Activated naive CD8-positive, alpha-beta T cell treated with anti-CD3 and anti-CD28 coated beads, Interleukin-2, amount 50 U/mL, for 24 hours (primary cell): Measurements from ENCODE around the gene LRRC7.
A peak's percentile ranks its signal among the peaks of the same experiment; 100 is the strongest.

Experiments
- ATAC-seq: fragments of 150-1000 bp; cut with Tn5 transposase; one replicate; pipeline ENCODE4 v1.10.0; 2021
- DNase-seq: peaks from one replicate; pipeline ENCODE4 v3.0.0; 2021
- H3K27ac Mint-ChIP-seq: one replicate; pipeline ENCODE4 v1.8.0; 2021; ENCODE audit warnings: mild to moderate bottlenecking, mixed read lengths
- H3K27me3 Mint-ChIP-seq: one replicate; pipeline ENCODE4 v1.8.0; 2021; ENCODE audit warnings: mixed read lengths
- H3K36me3 Mint-ChIP-seq: one replicate; pipeline ENCODE4 v1.8.0; 2021; ENCODE audit warnings: low read depth, mixed read lengths
- H3K4me1 Mint-ChIP-seq: one replicate; pipeline ENCODE4 v1.8.0; 2021; ENCODE audit warnings: mixed read lengths
- H3K4me3 Mint-ChIP-seq: one replicate; pipeline ENCODE4 v1.8.0; 2021; ENCODE audit warnings: mild to moderate bottlenecking, moderate library complexity, mixed read lengths
- H3K9me3 Mint-ChIP-seq: one replicate; pipeline ENCODE4 v1.8.0; 2021; ENCODE audit warnings: mixed read lengths

Gene LRRC7

DNA sequence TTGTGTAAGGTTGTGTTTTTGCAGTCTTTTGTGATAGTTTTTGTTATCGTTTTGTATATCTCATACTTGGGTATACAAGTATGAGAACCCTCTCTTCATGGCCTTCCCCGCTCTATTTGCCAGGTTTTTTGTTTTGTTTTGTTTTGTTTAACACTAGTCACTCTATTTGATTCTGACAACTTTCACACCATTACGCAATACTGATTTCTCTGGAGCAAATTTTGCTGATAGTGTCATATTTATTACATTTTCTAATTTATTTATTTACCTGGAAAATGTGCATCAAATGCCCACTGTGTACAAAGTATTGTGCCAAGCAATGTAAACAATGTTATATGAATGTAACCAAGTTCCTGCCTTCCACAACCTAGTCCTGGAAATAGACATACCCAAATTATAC lies 547.6 kb downstream of the LRRC7 start:
- Mint-ChIP-seq H3K9me3 (no peaks in the 10 kb centered on the region), H3K4me1 (no peaks in the 10 kb centered on the region), H3K4me3 (no peak overlapping the region), H3K36me3 (no peaks in the 10 kb centered on the region), H3K27me3 (peaks cover 8% of the 10 kb centered on the region), H3K27ac (no peak overlapping the region)
- DNase-seq (no peak), ATAC-seq (no peak)

DNA sequence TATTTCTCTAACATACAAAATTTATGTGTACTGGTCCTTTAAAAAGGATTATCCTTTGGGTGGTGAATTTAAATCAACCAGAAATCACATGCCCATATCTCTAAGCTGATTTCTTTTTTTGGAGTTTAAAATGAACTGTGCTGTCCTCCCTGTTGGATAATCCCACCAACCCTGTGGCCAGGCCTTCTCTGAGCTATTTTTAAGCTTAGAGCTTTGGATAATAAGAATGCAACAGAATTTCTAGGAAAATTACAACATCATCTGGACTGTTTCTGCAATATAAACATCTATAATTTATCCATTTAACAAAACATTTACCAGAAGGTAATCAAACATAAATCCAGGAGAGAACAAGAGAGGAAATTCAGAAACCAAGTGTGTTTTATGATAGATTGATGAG lies 549.3 kb downstream of the LRRC7 start:
- H3K9me3 Mint-ChIP-seq = no peaks in the 10 kb centered on the region
- no peaks in the 10 kb centered on the region for H3K36me3 Mint-ChIP-seq
- H3K27ac Mint-ChIP-seq = no peak overlapping the region
- H3K4me3 Mint-ChIP-seq = no peak overlapping the region
- peaks cover 7% of the 10 kb centered on the region for H3K27me3 Mint-ChIP-seq
- H3K4me1 Mint-ChIP-seq = no peaks in the 10 kb centered on the region
- no peak for ATAC-seq
- no peak for DNase-seq

DNA sequence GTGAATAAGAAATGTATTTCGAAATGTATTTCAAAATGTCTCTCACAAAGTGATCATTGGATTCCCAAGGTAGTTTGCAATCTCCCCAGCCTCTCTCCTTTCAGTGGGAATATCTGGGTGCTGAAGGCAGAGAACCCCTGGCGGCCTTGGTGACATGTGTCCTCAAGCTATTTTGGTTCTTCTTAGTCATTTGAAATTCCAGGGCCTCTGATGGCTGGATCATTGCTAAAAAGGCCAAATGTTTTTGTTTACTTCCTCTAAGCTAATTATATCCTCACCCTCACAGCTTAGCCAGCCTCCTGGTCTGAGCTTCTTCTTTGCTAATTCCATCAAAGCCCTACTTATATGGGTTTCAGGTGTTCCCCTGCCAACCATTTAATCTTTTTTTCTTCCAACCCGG lies 566.4 kb downstream of the LRRC7 start:
- Mint-ChIP-seq H3K27ac (no peak overlapping the region), H3K27me3 (no peaks in the 10 kb centered on the region), H3K9me3 (no peaks in the 10 kb centered on the region), H3K36me3 (no peaks in the 10 kb centered on the region), H3K4me1 (no peaks in the 10 kb centered on the region), H3K4me3 (no peak overlapping the region)
- ATAC-seq = no peak
- DNase-seq = no peak

DNA sequence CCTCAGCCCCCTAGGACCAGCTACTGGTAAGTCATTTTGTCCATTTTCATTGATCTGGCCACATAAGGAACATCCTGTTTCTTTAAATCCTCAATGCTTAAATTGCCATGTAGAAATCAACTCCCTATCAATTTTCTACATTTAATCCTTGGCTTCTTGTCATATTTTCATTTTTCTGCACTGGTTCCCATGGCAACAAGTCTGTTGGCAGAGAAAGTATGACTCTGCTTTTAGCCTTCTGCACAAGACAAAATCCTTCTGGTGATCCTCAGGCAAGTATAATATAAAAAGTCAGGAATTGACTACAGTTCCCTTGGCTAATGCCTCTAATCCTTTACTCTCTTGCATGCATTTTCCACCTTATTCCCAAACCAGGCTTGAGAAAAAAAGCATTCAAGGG lies 572.6 kb downstream of the LRRC7 start:
- ATAC-seq (no peak), DNase-seq (no peak)
- Mint-ChIP-seq H3K4me3 (no peak overlapping the region), H3K9me3 (no peaks in the 10 kb centered on the region), H3K4me1 (no peaks in the 10 kb centered on the region), H3K36me3 (no peaks in the 10 kb centered on the region), H3K27ac (no peak overlapping the region), H3K27me3 (no peaks in the 10 kb centered on the region)

DNA sequence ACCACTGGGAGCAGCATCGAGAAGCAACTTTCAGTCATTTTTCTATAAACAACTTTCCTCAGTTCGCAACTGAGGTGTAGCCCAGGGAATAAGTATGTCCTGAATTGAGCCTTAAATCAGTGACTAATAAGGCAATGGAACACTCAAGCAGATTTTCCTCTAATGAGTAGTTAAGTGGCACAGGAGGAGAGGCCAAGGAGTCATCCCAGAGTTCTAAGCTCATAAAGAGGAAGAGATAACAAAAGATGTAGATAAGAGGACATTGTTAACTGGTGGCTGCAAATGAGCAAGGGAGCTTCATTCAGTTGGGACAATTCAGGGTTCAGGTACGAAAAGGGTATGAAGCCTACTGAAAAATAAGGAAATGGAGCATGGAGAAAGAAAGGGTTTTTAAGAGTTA lies 573.2 kb downstream of the LRRC7 start:
- Mint-ChIP-seq H3K36me3 (no peaks in the 10 kb centered on the region), H3K9me3 (no peaks in the 10 kb centered on the region), H3K4me3 (no peak overlapping the region), H3K27me3 (no peaks in the 10 kb centered on the region), H3K4me1 (no peaks in the 10 kb centered on the region), H3K27ac (no peak overlapping the region)
- ATAC-seq (no peak), DNase-seq (no peak)

DNA sequence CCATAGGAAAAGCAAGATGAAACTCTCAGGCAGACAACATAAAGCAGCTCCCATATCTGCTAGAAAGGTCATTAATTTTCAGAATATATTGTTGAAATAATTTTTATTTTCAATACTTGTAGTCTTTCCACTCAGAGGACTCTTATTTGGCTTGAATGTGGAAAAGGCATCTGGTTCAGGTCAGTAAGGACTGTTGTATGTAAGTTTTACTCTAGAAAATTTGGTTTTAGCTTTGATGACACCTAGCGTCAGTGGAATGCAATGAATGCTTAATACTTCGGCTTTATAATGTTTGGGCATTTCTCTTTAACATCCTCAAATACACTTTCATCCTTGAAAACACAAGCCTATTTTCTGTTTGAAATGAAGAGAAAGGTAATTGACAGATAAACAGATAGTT lies 574.4 kb downstream of the LRRC7 start:
- Mint-ChIP-seq H3K4me1 (no peaks in the 10 kb centered on the region), H3K4me3 (no peak overlapping the region), H3K36me3 (no peaks in the 10 kb centered on the region), H3K27me3 (no peaks in the 10 kb centered on the region), H3K9me3 (no peaks in the 10 kb centered on the region), H3K27ac (no peak overlapping the region)
- DNase-seq (no peak), ATAC-seq (no peak)

DNA sequence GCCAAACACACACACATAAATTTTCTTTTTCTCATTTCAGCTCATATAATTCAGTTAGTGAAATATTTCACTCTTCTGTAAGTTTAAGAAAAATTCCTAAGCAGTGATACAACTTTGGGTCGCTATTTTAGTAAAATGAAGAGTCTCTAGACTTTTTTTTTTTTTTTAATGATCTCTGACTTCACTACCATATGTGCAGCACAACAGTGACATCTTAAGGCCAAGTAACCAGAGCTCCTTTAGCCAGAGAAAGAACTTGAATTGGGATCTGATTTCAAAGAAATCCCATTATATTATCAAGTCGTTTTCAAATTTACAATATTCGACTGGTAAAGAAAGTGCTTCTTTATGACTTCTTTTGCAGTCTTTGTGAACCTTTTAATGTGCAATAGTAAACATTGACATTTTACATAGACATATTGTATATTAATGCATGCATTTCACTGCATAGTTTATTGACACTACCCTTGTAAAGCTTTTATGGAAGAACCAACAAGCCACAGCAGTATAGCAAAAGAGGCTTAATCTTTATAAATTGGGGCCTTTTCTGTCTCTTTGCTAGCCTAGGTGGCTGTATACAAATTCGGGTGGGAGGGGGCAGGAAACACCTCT lies 575.4 kb downstream of the LRRC7 start:
- ATAC-seq (no peak), DNase-seq (no peak)
- Mint-ChIP-seq H3K36me3 (peaks cover 4% of the 10 kb centered on the region), H3K9me3 (no peaks in the 10 kb centered on the region), H3K4me3 (no peak overlapping the region), H3K4me1 (no peaks in the 10 kb centered on the region), H3K27me3 (no peaks in the 10 kb centered on the region), H3K27ac (no peak overlapping the region)

DNA sequence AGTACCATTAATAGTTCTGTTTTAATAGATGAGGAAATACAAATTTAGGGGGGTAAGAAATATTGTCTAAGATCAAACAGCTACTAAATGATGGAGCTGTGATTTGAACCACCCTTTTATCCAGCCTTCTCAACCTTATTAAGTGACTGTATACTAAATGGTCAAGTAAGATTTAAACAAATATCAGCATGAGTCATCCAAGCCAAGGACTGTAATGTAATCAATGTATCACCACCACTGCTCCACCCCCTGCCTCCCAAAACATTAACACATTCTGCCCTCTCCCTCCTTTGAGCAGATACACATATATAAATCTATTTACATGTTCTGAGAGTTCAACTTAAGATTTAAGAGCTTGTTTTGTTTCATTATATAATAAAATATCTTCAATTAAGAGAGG lies 578.8 kb downstream of the LRRC7 start:
- Mint-ChIP-seq H3K4me1 (no peaks in the 10 kb centered on the region), H3K27me3 (no peaks in the 10 kb centered on the region), H3K27ac (no peak overlapping the region), H3K4me3 (no peak overlapping the region), H3K36me3 (peaks cover 11% of the 10 kb centered on the region), H3K9me3 (no peaks in the 10 kb centered on the region)
- ATAC-seq = no peak
- no peak for DNase-seq

DNA sequence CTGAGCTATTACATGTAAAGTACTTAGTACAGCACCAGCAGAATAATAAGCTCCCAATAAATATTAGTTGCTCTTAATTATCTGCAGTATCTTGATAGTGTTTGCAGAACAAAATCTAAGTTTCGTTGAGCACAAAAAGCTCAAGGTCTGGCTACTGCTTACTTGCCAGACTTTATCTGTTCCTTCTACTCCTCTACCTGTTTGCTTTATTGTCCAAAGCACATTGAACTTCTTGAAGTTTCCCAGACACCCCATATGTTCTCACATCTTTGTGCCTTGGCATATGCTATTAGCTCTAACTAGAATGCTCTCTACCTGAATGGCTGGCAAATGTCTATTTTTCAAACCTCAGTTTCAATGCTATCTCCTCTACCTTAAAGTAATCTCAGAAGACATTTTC lies 582.7 kb downstream of the LRRC7 start:
- no peak for DNase-seq
- H3K36me3 Mint-ChIP-seq = peaks cover 16% of the 10 kb centered on the region
- H3K9me3 Mint-ChIP-seq = no peaks in the 10 kb centered on the region
- no peak for ATAC-seq
- H3K27ac Mint-ChIP-seq = no peak overlapping the region
- no peaks in the 10 kb centered on the region for H3K4me1 Mint-ChIP-seq
- H3K4me3 Mint-ChIP-seq = no peak overlapping the region
- no peaks in the 10 kb centered on the region for H3K27me3 Mint-ChIP-seq

DNA sequence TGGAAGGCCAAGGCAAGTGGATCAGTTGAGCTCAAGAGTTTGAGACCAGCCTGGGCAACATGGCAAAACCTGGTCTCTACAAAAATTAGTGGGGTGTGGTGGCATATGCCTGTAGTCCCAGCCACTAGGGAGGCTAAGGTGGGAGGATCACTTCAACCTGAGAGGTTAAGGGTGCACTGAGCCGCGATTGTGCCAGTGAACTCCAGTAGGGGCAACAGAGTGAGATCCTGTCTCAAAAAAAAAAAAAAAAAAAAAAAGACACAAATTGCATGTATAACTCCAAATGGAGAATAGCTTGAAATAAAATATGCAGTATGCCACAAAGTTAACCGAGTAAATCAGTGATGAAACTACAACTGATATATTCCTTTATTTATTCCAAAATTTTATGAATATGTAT lies 586.0 kb downstream of the LRRC7 start:
- DNase-seq (no peak), ATAC-seq (no peak)
- Mint-ChIP-seq H3K4me3 (no peak overlapping the region), H3K27ac (no peak overlapping the region), H3K36me3 (peaks cover 8% of the 10 kb centered on the region), H3K27me3 (no peaks in the 10 kb centered on the region), H3K4me1 (peaks cover 3% of the 10 kb centered on the region), H3K9me3 (no peaks in the 10 kb centered on the region)

DNA sequence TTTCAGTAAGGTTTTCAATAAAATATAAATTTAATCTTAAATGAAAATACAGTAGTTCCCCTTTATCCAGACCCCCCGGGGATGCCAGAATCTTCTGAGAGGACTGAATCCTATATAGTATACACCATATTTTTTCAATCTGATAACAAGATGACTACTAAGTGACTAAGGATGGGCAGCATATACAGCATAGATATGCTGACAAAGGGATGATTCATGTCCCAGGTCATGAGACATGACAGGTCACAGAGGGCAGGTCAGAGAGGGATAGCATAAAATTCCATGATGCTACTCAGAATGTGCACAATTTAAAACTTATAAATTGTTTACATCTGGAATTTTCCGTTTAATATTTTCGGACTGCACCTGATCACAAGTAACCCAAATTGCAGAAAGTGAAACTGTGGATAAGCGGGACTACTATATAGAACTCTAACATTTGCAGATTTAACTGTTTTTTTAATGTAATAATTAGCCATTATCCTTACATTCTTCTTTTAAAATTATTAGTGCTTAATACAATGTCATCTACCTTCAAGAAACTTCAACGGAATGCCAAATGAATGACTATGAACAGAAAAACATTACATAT lies 588.9 kb downstream of the LRRC7 start:
- peak; percentile 97 for ATAC-seq

DNA sequence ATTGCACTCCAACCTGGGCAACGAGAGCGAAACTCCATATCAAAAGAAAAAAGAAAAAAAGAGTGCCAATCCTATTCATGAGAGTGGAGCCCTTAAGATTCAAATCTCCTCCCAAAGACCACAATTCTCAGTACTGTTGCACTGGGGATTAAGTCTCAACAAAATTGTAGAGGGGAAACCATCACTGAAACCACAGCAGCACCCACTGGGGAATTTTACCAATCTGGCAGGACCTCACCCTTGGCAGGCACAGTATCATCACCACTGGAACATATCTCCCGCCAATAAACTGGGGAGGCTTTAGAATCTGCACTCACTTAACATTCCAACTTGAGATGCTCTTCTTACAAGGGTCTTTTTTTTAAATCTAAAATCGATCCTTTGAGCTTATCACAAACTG lies 596.6 kb downstream of the LRRC7 start:
- Mint-ChIP-seq H3K4me1 (peaks cover under 1% of the 10 kb centered on the region), H3K27ac (no peak overlapping the region), H3K27me3 (no peaks in the 10 kb centered on the region), H3K9me3 (no peaks in the 10 kb centered on the region), H3K36me3 (peaks cover 23% of the 10 kb centered on the region), H3K4me3 (no peak overlapping the region)
- DNase-seq = no peak
- ATAC-seq = no peak

More for the DNA sequence above, 588.9 kb downstream of the LRRC7 start:
- DNase-seq = no peak
- peaks cover 12% of the 10 kb centered on the region for H3K36me3 Mint-ChIP-seq
- no peaks in the 10 kb centered on the region for H3K27me3 Mint-ChIP-seq
- no peaks in the 10 kb centered on the region for H3K9me3 Mint-ChIP-seq
- no peak overlapping the region for H3K4me3 Mint-ChIP-seq
- H3K27ac Mint-ChIP-seq = no peak overlapping the region
- peaks cover 3% of the 10 kb centered on the region for H3K4me1 Mint-ChIP-seq

DNA sequence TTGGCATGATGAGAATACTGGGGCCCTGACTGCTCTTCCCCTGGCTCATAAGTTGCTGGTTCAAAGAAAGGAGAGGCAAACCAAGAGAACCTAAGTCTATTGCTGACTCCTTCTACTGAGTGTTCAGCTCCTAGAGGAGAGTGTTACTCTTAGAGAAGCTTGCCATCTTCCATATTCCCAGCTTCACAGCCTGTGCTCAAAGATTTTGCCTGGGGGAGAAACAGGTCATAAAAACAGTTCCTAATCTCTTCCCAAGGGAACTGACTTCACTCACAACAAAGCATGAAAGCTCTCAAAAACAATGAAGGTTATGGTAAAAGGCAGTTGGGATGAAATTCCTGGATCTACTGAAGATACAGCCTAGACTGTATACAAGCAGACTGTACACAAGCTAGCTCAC lies 600.6 kb downstream of the LRRC7 start:
- H3K4me3 Mint-ChIP-seq = no peak overlapping the region
- no peaks in the 10 kb centered on the region for H3K9me3 Mint-ChIP-seq
- DNase-seq (no peak), ATAC-seq (no peak)
- H3K36me3 Mint-ChIP-seq = peaks cover 27% of the 10 kb centered on the region
- H3K27me3 Mint-ChIP-seq = no peaks in the 10 kb centered on the region
- H3K4me1 Mint-ChIP-seq = peaks cover 7% of the 10 kb centered on the region
- no peak overlapping the region for H3K27ac Mint-ChIP-seq

DNA sequence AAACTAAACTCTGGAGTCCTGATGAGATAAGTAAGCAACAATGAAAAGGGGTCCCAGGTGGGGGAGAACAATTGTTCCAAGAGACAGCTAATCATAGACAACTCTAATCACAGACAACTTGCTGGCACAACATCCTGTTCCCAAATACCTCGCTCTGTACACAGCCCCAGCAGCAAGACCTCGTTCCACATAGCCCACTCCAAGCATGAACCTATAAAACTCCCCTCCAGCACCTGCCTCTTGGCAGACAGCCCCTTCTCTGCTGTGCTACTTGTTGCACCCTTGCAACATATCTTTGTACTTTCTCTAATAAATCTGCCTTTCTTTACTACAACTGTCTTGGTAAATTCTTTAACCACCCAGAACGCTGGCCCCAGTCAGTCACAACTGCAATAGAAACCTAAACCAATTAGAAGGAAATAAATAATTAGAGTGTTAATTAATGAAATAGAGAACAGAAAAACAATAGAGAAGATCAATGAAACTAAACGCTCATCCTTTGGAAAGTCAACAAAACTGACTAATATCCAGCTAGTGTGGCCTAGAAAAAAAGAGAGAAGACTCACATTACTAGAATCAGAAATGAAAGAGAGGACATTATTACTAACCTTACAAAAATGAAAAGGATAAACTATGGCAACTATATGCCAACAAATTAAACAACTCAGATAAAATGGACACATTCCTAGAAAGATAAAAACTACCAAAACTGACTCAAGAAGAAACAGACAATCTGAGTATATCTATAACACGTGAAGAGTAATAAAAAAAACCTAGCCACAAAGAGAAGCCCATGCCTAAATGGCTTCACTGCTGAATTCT lies 601.5 kb downstream of the LRRC7 start:
- H3K27me3 Mint-ChIP-seq = no peaks in the 10 kb centered on the region
- no peak overlapping the region for H3K27ac Mint-ChIP-seq
- DNase-seq = no peak
- peaks cover 7% of the 10 kb centered on the region for H3K4me1 Mint-ChIP-seq
- no peaks in the 10 kb centered on the region for H3K9me3 Mint-ChIP-seq
- ATAC-seq = no peak
- peaks cover 27% of the 10 kb centered on the region for H3K36me3 Mint-ChIP-seq
- H3K4me3 Mint-ChIP-seq = no peak overlapping the region

DNA sequence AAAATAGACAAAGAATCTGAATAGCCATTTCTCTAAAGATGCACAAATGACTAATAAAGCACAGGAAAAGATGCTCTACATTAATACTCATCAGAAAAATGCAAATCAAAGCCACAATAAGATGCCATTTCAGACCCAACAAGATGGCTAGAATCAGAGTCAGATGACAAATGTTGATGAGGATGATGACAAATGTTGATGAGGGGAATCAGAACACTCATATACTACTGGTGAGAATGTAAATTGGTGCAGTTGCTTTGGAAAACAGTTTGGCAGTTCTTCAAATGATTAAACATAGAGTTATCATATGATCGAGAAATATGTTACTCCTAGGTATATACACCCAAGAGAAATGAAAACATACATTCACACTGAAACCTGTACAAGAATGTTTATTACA lies 603.8 kb downstream of the LRRC7 start:
- peaks cover 7% of the 10 kb centered on the region for H3K4me1 Mint-ChIP-seq
- ATAC-seq (no peak), DNase-seq (no peak)
- no peak overlapping the region for H3K4me3 Mint-ChIP-seq
- no peaks in the 10 kb centered on the region for H3K27me3 Mint-ChIP-seq
- peaks cover 26% of the 10 kb centered on the region for H3K36me3 Mint-ChIP-seq
- H3K27ac Mint-ChIP-seq = no peak overlapping the region
- H3K9me3 Mint-ChIP-seq = no peaks in the 10 kb centered on the region
